Stimulated activated memory B cell treated with anti-CD40 and anti-IgM and Interleukin-4, amounts not matched to agents 10 μg/mL and 1 μg/mL and 100 μg/mL, for 72 hours (primary cell): ENCODE data around the gene ICA1.
"Not testable (repeated sequence)": the region's sequence is repeated elsewhere in the genome, so short reads cannot be mapped to it uniquely, and the experiment has no call there.

ENCODE experiments used
- ATAC-seq: fragments of 150-1000 bp; cut with Tn5 transposase; 2 replicates; pipeline ENCODE4 v1.10.0; 2021
- H3K27ac Mint-ChIP-seq: one replicate; pipeline ENCODE4 v1.8.0; 2022; ENCODE audit warnings: mild to moderate bottlenecking, mixed read lengths
- H3K27me3 Mint-ChIP-seq: one replicate; pipeline ENCODE4 v1.8.0; 2022; ENCODE audit warnings: mixed read lengths
- H3K36me3 Mint-ChIP-seq: one replicate; pipeline ENCODE4 v1.8.0; 2022; ENCODE audit warnings: mixed read lengths
- H3K4me1 Mint-ChIP-seq: one replicate; pipeline ENCODE4 v1.8.0; 2022; ENCODE audit warnings: mixed read lengths
- H3K4me3 Mint-ChIP-seq: one replicate; pipeline ENCODE4 v1.8.0; 2022; ENCODE audit warnings: mild to moderate bottlenecking, moderate library complexity, mixed read lengths
- H3K9me3 Mint-ChIP-seq: one replicate; pipeline ENCODE4 v1.8.0; 2022; ENCODE audit warnings: mixed read lengths

The ICA1 gene

GRCh38 chr7:8111282-8111960, 150.5 kb downstream of the ICA1 start:
- Mint-ChIP-seq H3K4me3 (no peak overlapping the region), H3K4me1 (peaks cover 54% of the 10 kb centered on the region), H3K27ac (peak overlapping the region; percentile 14), H3K36me3 (peaks cover 21% of the 10 kb centered on the region), H3K9me3 (peaks cover 4% of the 10 kb centered on the region), H3K27me3 (no peaks in the 10 kb centered on the region)
- no peak for ATAC-seq

GRCh38 chr7:8109196-8110022, 152.6 kb downstream of the ICA1 start:
- Mint-ChIP-seq H3K27ac (no peak overlapping the region), H3K9me3 (peaks cover 4% of the 10 kb centered on the region), H3K4me1 (peaks cover 34% of the 10 kb centered on the region), H3K36me3 (peaks cover 13% of the 10 kb centered on the region), H3K4me3 (no peak overlapping the region), H3K27me3 (no peaks in the 10 kb centered on the region)
- no peak for ATAC-seq

DNA sequence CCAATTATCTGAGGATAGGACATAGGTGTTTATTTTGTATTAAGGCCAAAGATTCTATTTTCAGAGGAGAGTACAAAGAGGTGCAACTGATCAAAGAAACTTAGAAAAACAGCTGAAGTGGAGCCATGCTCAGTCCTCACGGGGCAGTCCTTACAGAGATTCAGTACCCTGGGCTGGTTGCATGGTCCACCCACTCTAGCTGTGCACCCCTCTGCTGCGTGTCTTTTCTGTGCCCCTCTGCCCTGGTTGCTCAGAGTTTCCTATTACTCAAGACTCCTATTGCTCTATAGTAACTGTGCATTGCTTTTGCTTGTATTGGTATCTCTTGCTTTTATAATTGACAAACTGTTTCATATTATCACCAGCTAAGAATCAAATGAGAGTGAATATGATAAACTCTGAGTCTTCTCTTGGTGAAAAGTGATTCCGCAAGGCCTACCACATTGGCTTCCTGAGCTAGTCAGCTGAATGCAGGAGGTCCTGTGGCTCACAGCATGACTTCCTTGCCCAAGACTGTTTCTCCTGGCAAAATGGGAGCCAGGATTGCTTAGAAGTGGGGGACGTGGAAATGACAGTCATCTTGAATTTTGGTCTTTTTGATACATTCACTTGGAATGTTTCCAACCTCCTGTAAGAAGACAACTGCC, 156.4 kb downstream of the ICA1 start:
- H3K27me3 Mint-ChIP-seq = no peaks in the 10 kb centered on the region
- no peaks in the 10 kb centered on the region for H3K4me1 Mint-ChIP-seq
- peaks cover 5% of the 10 kb centered on the region for H3K9me3 Mint-ChIP-seq
- no peaks in the 10 kb centered on the region for H3K36me3 Mint-ChIP-seq
- no peak overlapping the region for H3K4me3 Mint-ChIP-seq
- H3K27ac Mint-ChIP-seq = no peak overlapping the region
- ATAC-seq = no peak

GRCh38 chr7:8103282-8103681, 158.7 kb downstream of the ICA1 start:
- H3K27ac Mint-ChIP-seq = no peak overlapping the region
- no peaks in the 10 kb centered on the region for H3K36me3 Mint-ChIP-seq
- no peaks in the 10 kb centered on the region for H3K4me1 Mint-ChIP-seq
- ATAC-seq = no peak
- H3K4me3 Mint-ChIP-seq = no peak overlapping the region
- H3K9me3 Mint-ChIP-seq = peaks cover 10% of the 10 kb centered on the region
- H3K27me3 Mint-ChIP-seq = no peaks in the 10 kb centered on the region

DNA sequence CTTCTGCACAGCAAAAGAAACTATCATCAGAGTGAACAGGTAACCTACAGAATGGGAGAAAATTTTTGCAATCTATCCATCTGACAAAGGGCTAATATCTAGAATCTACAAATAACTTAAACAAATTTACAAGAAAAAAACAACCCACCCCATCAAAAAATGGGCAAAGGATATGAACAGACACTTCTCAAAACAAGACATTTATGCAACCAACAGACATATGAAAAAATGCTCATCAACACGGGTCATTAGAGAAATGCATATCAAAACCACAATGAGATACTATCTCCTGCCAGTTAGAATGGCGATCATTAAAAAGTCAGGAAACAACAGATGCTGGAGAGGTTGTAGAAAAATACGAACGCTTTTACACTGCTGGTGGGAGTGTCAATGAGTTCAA, 160.7 kb downstream of the ICA1 start:
- peaks cover 17% of the 10 kb centered on the region for H3K9me3 Mint-ChIP-seq
- H3K4me1 Mint-ChIP-seq, H3K27ac Mint-ChIP-seq, H3K4me3 Mint-ChIP-seq, H3K27me3 Mint-ChIP-seq, ATAC-seq, H3K36me3 Mint-ChIP-seq: not testable (repeated sequence)

- peaks cover 7% of the 10 kb centered on the region for H3K4me1 Mint-ChIP-seq
- H3K27ac Mint-ChIP-seq = no peak overlapping the region
- no peak overlapping the region for H3K4me3 Mint-ChIP-seq
- ATAC-seq = no peak
- H3K36me3 Mint-ChIP-seq = peaks cover 34% of the 10 kb centered on the region
- H3K27me3 Mint-ChIP-seq = no peaks in the 10 kb centered on the region
- peaks cover 8% of the 10 kb centered on the region for H3K9me3 Mint-ChIP-seq
Observed at GRCh38 chr7:8094164-8095140, 167.5 kb downstream of the ICA1 start.

GRCh38 chr7:8092140-8092539, 169.8 kb downstream of the ICA1 start:
- H3K9me3 Mint-ChIP-seq = no peaks in the 10 kb centered on the region
- no peak overlapping the region for H3K4me3 Mint-ChIP-seq
- H3K36me3 Mint-ChIP-seq = peaks cover 30% of the 10 kb centered on the region
- H3K27me3 Mint-ChIP-seq = no peaks in the 10 kb centered on the region
- peaks cover 7% of the 10 kb centered on the region for H3K4me1 Mint-ChIP-seq
- ATAC-seq = no peak
- H3K27ac Mint-ChIP-seq = no peak overlapping the region

GRCh38 chr7:8089036-8089780, 172.8 kb downstream of the ICA1 start:
- Mint-ChIP-seq H3K9me3 (no peaks in the 10 kb centered on the region), H3K4me1 (peaks cover 7% of the 10 kb centered on the region), H3K36me3 (peaks cover 47% of the 10 kb centered on the region), H3K27ac (no peak overlapping the region), H3K27me3 (no peaks in the 10 kb centered on the region), H3K4me3 (no peak overlapping the region)
- ATAC-seq = no peak

- no peak overlapping the region for H3K4me3 Mint-ChIP-seq
- no peak for ATAC-seq
- no peak overlapping the region for H3K27ac Mint-ChIP-seq
- H3K27me3 Mint-ChIP-seq = no peaks in the 10 kb centered on the region
- H3K9me3 Mint-ChIP-seq = no peaks in the 10 kb centered on the region
- peaks cover 33% of the 10 kb centered on the region for H3K36me3 Mint-ChIP-seq
- H3K4me1 Mint-ChIP-seq = peaks cover 7% of the 10 kb centered on the region
Observed at GRCh38 chr7:8086239-8086638, 175.7 kb downstream of the ICA1 start.

DNA sequence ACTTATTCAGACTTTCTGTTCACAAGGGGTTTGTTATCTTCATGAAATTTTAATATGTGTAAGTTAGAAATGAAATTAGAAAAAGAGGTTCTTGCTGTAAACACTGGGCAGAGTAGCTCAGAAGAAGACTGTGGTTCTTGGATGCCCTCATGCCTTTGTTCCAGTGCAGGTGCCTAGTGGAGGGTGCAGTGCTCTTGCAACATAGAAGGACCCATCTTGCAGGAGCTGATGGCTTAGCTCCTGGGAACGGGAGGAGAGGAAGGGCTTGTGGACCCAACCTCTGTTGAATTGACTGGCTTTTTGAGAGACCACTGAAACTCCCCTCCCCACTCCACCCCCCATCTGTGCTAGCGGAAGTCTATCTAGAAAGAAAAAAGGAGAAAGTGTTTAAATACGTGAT, 176.5 kb downstream of the ICA1 start:
- Mint-ChIP-seq H3K27ac (no peak overlapping the region), H3K27me3 (no peaks in the 10 kb centered on the region), H3K9me3 (no peaks in the 10 kb centered on the region), H3K4me3 (no peak overlapping the region), H3K36me3 (peaks cover 33% of the 10 kb centered on the region), H3K4me1 (peaks cover 6% of the 10 kb centered on the region)
- ATAC-seq = no peak

- no peak for ATAC-seq
- H3K9me3 Mint-ChIP-seq = no peaks in the 10 kb centered on the region
- H3K27me3 Mint-ChIP-seq = no peaks in the 10 kb centered on the region
Observed at GRCh38 chr7:8084836-8085235, 177.1 kb downstream of the ICA1 start.

GRCh38 chr7:8082762-8083161, 179.2 kb downstream of the ICA1 start:
- Mint-ChIP-seq H3K27ac (no peak overlapping the region), H3K4me1 (no peaks in the 10 kb centered on the region), H3K9me3 (no peaks in the 10 kb centered on the region), H3K4me3 (no peak overlapping the region), H3K36me3 (peaks cover 32% of the 10 kb centered on the region), H3K27me3 (no peaks in the 10 kb centered on the region)
- ATAC-seq = no peak

More at GRCh38 chr7:8084836-8085235, 177.1 kb downstream of the ICA1 start:
- peaks cover under 1% of the 10 kb centered on the region for H3K4me1 Mint-ChIP-seq
- no peak overlapping the region for H3K4me3 Mint-ChIP-seq
- no peak overlapping the region for H3K27ac Mint-ChIP-seq
- H3K36me3 Mint-ChIP-seq = peaks cover 28% of the 10 kb centered on the region

DNA sequence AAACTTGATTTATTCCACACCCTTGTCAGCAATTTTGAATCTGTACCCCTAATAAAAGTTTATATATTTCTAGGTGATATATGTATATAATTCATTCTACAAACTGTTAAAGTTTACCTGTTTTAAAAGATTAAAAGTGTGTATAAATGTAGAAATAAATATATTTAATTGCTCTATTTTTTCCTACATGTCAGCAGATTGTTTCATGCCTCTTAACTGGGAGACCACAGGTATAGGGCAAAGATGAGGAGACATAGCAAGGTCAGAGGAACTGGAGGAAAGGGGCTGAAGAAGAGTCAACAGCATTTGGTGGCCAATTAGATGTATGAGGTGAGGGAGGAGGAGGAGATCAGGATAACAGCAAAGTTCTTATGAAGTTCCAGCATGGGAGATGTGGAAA, 183.5 kb downstream of the ICA1 start:
- Mint-ChIP-seq H3K27ac (no peak overlapping the region), H3K27me3 (no peaks in the 10 kb centered on the region), H3K36me3 (peaks cover 27% of the 10 kb centered on the region), H3K4me1 (no peaks in the 10 kb centered on the region), H3K4me3 (no peak overlapping the region), H3K9me3 (no peaks in the 10 kb centered on the region)
- ATAC-seq = no peak

DNA sequence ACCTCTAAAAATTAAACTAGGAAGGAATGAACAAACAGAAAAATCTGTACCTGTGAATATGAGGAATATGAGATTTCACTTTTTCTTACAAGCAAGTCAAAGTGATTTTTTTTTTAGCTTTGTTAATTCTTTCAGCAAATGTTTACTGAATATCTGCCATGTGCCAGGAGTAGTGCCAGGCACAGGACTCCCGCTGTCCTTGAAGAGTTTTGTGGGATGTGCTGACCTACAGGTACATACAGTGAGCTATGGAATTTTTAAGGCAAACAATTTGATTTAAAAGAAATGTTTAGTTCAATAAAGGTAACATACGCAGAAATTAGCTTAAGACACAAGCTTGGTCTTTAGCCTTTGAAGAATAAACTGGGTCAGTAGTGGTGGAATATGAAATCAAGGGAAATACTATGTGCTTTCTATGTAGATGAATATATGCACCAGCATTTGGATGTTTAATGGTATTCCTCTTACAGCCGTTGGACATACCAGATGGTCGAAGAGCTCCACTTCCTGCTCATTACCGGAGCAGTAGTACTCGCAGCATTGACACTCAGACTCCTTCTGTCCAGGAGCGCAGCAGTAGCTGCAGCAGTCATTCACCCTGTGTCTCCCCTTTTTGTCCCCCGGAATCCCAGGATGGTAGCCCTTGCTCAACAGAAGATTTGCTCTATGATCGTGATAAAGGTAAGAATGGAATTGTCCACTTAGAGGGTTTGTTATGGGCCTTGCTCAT, 191.4 kb downstream of the ICA1 start:
- no peak for ATAC-seq
- Mint-ChIP-seq H3K27ac (no peak overlapping the region), H3K27me3 (no peaks in the 10 kb centered on the region), H3K9me3 (no peaks in the 10 kb centered on the region), H3K4me3 (no peak overlapping the region), H3K36me3 (peaks cover 63% of the 10 kb centered on the region), H3K4me1 (peaks cover 39% of the 10 kb centered on the region)
